ENCODE results near the gene ADGRV1.

Gene ADGRV1, protein sequence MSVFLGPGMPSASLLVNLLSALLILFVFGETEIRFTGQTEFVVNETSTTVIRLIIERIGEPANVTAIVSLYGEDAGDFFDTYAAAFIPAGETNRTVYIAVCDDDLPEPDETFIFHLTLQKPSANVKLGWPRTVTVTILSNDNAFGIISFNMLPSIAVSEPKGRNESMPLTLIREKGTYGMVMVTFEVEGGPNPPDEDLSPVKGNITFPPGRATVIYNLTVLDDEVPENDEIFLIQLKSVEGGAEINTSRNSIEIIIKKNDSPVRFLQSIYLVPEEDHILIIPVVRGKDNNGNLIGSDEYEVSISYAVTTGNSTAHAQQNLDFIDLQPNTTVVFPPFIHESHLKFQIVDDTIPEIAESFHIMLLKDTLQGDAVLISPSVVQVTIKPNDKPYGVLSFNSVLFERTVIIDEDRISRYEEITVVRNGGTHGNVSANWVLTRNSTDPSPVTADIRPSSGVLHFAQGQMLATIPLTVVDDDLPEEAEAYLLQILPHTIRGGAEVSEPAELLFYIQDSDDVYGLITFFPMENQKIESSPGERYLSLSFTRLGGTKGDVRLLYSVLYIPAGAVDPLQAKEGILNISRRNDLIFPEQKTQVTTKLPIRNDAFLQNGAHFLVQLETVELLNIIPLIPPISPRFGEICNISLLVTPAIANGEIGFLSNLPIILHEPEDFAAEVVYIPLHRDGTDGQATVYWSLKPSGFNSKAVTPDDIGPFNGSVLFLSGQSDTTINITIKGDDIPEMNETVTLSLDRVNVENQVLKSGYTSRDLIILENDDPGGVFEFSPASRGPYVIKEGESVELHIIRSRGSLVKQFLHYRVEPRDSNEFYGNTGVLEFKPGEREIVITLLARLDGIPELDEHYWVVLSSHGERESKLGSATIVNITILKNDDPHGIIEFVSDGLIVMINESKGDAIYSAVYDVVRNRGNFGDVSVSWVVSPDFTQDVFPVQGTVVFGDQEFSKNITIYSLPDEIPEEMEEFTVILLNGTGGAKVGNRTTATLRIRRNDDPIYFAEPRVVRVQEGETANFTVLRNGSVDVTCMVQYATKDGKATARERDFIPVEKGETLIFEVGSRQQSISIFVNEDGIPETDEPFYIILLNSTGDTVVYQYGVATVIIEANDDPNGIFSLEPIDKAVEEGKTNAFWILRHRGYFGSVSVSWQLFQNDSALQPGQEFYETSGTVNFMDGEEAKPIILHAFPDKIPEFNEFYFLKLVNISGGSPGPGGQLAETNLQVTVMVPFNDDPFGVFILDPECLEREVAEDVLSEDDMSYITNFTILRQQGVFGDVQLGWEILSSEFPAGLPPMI (N-terminal part only)

DNA sequence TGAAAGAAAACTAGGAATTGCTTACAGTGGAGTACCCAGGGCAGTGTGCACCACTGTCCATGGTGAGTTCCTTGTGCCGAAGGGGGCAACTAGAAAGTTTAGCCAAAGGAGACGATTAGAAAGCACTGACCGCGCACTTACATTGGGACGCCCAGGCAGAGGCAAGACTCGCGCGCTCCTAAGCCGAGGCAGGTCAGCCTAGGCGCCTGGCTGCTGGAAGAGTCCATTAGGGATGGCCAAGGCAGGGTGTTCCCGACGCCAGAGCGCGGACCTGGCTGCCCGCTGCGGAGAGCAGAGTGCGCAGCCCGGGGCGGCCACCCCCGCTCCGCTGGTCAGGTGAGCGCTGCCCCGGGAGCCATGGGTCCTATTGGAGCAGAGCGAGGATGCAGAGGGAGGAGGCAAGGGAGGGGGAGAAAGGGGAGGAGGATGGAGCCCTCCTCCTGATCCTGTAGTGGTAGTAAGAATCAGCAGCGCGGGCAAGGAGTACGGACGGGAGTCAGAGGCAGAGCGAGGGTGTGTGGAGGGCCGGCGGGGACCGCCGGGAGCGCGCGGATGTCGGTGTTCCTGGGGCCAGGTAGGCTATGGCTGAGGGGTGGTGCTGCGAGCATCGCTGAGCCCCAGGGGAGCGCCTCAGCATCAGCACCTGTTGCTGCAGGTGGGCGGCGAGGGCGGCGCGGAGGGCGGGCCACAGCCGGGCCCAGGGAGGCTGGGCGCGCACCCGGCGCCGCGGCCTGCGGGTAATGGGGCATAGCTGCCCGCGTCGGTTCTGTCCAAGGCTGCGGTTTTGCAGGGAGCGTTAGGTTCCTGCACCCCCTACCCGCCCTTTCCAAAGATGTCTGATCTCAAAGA is at the start of gene ADGRV1:
ADGRV1 (plus strand) TSS at position 454 of the 849 bp plus-strand sequence; CDS start at position 553, 99 bp downstream.
- DNase-seq, result peak; percentile 49

DNA sequence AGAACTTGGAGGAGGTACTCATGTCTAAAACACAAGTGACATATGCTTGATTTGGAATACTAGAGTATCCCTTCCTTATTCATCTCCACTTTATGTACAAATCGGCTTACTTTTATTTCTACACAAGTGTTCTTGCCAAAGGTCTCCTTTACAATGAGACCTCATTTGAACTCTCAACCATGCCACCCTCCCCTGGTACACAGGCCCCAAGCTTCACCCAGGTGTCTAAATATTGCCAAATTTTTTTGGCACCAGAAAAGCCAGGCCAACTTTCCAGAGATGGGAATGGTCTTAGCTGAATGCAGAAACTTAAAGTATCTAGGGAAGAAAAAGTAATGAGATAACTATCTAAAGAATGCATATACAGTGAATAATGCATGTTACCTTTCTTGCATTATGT is 48.2 kb upstream of the ADGRV1 start:
- DNase-seq, result no peak

DNA sequence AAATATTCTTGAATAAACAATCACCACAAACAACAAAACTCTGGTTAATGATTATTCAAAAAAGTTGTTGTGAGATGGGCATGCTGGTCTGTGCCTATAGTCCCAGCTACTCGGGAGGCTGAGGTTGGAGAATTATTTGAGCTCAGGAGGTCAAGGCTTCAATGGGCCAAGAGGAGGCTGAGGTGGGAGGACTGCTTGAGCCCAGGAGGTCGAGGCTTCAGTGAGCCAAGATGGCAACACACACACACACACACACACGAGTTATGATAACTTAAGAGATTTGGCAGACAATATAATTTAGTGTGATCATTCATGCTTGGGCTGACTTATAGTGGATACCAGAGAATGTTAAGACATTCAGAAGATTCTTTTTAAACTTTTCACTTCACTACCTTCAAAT is 44.1 kb upstream of the ADGRV1 start:
- DNase-seq, result no peak

DNA sequence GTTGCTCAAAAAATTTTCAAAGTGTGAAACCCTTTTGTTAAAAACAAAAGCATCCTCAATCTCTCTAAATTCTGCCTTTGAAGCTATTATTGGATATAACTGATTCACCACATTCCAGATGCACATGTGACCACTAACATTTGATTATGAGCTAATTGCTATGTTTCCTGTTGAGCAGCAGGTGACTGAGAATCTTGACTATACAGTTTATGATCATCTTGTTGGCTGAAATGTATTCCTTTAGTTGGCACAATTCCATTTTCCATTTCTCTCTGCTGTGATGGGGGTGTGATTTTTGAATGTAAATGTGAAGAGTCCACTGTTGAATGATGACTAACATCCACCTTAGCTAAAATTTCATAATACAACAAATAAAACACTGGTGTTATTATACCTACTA is 39.9 kb upstream of the ADGRV1 start:
- no peak for DNase-seq

DNA sequence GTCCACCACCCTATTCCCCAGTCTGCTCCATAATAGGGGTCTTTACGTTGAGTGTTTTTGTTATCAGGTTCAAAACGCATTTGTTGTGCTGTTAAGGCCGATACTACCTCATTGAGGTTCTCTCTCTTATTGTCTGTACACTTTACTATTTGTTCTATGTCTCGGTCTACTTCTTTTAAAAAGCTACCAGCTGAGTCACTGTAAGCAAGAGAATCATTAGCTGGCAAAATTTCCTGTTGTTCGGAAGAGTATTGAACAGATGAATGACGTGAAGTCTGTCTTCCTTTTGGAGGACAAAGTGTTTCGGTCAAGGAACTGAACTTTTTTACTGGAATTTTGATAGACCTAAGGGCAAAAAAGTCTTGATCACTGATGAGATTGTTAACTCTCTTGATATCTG is 39.5 kb upstream of the ADGRV1 start:
- no peak for DNase-seq

DNA sequence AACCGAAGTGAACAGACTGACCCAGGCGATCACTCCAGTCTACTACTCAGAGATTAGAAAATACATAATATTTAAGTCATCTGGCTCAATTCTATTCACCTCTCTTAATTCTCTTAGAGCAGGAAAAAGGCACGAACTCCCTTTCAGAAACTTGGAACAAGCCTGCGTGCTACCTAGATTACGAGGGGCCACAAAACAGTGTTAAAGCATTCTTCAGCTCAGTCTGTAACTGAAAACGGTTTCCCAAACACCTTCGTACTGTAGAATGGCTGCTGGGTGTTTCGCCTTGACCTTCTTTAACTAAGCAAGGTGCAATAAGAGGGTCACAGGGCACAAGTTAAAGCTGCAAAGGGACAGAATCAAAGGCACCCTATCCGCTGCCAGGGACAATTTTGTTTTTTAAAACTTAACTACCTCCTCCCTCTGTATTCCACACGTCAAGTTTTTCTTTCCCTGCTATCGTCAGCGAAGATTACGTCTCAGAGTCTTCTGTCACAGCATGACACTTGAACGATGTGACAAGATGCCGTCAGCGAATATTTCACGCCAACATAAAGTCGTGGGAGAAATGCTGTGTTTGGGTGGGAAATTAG is 29.9 kb upstream of the ADGRV1 start:
- peak; percentile 49 for DNase-seq

DNA sequence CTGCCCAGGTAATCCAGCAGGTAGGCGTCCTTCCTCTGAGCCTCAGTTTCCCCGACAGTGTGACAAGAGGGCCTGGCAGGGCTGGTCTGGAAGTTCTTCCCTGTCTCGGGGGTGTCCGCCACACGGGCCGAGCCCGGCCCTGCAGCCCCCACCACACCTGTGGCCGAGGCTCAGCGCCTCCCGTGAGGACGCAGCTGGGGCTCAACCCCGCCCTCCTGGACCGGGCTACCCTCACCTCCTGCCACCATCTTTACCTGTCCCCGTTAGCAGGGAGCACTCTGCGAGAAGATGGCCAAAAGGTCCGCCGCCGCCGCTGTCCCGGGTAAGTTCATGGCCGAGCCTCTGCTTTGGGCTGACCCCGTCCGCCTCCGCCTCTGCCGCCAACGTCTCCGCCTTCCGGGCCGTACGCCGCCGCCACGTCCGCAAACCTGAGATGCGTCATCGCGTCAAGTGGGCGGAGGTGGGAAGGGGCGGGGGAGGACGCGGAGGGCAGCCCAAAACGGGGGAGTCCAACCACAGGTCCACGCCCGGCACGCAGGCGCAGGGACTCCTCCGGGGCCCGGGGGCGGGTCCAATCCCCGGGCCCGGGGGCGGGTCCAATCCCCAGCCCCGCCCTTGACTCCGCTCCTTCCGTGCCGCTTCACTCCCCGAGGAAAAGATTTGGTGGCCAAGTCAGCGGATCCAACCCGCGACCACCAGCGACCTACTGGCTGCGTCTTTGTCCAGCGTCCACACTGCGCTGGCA is 29.2 kb upstream of the ADGRV1 start, which contains the start of gene LYSMD3:
LYSMD3 (minus strand) TSS at position 391 of the 745 bp plus-strand sequence. CDS start 4,295 bp downstream, outside the sequence.
- DNase-seq, result peak; percentile 99

DNA sequence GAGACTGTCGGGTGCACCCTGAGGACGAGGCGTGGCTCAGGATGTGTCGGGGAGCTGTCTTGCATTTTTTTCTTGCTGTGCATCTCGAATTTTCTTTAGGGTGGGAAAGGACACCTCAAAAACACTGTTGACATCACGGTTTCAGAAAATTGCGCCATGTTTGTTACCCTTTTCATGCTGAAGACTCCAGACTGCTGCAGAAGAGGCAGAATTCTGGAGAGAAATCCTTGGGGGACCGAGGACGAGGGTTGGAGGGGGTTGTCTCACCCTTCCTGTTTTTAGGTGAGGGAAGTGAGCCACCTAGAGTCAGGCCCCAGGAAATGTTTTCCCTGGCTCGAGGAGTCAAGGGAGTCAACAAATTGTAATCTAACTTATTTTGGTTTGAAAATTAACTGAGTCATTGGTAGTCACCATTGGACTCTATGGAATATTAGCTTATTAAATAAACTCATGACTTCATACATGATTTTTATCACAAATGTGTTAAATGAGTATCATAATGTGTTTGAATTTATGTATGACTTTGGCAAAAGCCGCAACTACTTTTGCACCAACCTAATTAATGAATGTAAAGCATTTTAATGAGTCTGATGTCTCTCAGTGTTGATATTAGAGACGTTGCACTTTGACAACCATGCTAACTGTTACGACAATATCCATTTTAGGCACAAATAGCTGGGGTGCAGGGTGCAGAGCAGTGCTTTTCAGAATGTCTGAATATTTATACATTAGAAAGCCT is 28.5 kb upstream of the ADGRV1 start:
- DNase-seq, result peak; percentile 91

DNA sequence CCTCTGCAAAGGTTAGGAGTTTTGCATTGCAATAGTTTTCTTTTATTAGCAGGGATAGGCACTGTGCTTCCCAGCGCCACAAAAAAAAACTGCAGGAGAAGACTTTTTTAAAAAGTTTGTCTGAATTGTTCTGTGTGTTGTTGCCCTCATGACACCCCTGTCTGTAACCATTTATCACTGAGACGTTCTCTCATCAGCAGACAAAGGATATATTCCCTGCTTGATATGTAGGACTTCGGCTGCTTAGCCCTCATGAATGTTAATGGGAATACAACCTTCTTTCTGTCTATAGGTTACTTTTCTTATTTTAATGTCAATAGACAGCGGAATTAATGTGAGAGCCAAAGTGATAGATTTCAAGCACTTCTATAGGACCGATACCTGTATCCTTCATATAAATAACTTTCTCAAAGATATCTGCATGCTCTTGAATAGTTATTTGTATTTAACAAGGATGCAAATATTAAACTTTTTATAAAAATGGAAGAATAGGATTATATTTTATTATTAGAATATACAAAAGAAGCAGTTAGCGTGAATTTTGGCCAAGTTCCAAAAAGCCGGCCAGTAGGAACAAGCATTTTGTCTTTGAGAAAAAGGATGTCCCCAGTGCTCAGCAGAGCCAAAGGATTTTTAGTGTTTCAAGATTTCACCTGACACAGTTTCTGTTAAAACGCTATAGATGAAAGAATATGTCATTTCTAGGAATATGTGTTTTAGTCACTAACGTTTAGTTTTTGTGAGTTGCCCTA is 27.7 kb upstream of the ADGRV1 start:
- DNase-seq, result peak; percentile 13

DNA sequence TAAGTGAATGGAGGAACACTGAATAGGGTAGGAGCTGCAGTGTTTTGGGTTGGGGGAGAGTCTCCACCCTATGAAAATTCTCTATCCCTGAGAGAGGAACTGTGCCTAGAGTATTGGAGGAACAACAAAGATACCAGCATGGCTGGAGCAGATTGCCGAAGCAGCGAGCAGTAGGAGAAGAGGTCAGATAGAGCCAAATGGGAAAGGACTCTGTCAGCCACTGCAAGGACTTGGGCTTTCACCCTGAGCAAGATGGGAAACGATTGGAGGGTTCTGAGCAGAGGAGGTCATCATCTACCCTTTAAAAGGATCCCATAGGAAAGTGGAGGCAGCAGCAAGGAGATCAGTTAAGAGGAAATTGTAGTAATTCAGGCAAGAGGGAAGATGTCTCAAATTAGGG is 24.8 kb upstream of the ADGRV1 start:
- DNase-seq, result no peak

DNA sequence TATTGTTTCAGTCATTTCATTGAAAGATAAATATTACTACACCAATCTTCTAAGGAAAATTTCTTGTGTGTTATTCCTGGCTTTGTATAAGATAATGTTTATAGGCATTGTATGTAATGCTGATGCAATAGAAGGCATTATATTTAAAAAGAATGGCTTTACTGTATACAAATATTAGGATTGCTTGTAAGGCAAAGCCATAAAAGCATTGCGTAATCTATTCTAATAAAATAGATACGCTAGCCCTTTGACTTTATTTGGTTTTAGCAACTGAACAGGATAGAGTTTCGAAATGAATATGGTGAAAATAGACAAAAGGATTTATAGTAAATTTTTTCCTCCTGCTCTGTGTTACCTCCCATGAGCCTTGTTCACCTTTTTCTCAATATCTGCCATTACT is 23.7 kb upstream of the ADGRV1 start:
- no peak for DNase-seq

DNA sequence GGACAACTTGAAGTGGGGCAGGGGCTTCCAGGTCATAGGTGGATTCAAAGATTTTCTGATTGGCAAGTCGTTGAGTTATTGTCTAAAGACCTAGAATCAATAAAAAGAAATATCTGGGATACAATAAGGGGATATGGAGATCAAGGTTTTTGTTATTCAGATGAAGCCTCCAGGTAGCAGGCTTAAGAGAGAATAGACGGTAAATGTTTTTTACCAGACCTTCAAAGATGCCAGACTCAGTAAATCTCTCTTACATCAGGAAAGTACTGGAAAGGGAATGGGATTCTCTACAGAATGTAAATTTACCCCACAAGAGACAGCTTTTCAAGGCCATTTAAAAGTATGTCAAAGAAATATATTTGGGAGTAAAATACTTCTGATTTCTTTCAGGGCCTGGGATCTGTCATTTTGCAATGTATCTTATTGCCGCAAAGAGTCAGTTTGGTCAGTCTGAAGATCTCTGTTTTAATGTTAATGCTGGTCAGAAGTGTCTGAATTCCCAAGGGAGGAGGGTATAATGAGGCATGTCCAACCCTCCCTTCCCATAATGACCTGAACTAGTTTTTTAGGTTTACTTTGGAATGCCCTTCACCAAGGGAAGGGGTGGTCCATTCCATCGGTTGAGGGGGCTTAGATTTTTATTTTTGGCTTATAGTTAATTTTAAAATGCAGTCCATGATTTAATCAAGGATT is 15.6 kb upstream of the ADGRV1 start:
- DNase-seq, result no peak

DNA sequence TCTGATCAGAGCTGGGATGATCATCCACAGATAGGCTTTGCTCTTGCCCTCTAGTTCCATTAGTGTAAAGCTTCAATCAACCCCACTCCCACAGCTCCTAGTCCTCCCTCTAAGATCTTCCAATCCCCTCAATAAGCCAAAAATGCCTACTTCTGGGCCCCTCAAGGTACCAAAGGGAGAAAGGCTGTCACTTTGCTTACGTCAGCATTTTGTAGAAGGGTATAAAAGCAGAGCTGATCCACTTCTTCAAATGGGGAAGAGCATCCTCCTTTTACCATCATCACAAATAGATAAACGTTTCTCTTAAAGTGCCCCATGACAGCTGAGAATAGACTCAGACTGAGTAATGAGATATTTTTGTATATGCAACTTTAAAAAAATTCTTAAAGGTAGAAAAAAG is 13.1 kb upstream of the ADGRV1 start:
- no peak for DNase-seq

DNA sequence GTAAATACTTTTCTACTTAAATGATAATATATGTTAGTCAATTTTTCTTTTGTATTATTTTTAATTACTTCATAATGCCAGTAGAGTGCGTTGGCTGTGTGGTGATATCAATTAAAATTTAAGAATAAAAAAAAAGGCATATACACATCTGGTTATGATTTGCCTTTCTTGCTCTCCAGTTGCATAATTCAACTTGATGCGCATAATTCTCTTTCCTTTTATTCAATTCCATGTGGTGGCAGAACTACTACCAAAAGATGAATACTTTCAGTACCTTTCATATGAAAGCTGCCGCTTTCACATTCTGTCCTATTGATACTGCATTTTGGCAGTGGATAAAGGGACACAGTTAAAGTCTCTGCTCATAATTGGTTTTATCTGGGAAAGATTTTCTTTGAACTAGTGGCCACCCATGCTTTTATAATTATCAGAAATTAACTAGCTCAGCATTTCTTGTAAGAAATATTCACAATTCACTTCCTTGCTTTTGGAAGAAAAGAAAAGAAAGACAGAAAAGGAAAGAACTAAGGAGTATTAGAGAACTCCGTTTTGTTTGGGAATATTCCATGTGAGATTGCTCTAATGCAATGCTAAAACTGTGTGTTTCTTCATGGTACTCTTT is 12.3 kb upstream of the ADGRV1 start:
- no peak for DNase-seq

DNA sequence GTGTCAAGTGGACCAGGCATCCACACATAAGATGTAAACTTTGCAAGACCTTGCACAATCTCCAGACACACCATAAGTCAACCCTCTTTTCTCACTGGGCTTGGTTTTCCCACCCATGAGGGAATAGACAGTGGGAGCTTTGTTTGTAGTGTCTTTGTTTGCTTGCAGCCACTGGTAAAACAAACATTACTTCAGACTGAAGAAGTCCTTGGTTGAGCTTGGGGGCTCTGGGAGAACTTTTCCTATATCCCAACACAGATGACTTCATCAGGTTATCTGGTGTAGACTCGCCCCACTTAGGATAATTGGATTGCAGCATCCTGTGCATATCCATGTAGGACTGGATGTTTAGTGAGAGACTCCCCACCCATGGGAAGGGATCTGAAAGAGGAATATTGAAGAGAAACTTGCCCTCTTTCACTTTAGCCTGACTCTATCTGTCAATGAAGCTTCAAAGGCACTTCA is 11.5 kb upstream of the ADGRV1 start:
- no peak for DNase-seq

DNA sequence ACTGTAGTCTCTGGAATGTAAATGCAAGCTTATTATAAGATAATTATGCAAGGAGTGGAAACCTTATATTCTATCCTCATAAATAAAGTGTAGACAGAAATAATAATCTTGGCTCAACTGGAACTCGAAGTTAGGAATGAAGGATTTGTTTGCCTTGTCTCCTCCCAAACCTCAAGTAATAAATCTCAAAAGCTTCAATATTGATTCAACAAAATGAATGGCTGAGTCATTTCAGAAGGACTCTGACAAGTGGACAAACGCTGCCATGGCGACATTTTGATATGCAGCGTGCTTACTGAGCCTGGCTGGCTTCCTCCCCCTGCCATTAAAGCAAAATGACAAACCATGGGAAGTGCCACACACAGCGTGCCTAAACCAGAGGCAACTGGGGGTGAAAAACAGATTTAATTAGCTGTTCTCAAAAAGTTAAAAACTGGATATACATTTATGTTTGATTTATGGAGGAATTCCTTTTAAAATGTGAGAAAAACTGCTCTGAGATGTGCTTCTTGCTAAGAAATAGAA is 10.5 kb upstream of the ADGRV1 start:
- no peak for DNase-seq

DNA sequence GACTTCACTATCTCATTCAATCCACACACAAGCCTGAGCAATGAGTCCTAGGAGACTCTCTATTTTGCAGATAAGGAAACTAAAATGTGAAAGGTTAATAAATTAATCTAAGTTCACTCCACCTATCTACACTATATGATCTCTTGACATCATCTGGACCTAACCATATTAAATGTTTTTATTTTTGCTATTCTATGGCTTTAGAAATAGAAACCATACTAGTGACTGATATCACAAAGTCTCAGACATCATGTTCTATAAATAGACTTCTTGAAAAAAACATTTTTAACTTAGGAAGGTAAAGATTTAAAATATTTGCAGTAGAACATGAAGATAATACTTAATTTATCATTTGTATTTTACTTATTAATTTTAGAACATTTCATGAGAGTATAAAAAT is 9.4 kb upstream of the ADGRV1 start:
- no peak for DNase-seq

All from hematopoietic multipotent progenitor cell treated with erythropoietin and hydrocortisone succinate and interleukin-3 and kit ligand, for 4 days (in vitro differentiated cells).